ENCODE data around the gene CHPF.

CHPF gene

GRCh38 chr2:219515874-219516629, 27.6 kb downstream of the CHPF start:
- in situ Hi-C loops (cut with MboI; ENCODE audit: low sequenced_read_pairs), result no loop called here

GRCh38 chr2:219514836-219515235, 28.8 kb downstream of the CHPF start:
- in situ Hi-C loops (cut with MboI; ENCODE audit: low sequenced_read_pairs), result no loop called here

DNA sequence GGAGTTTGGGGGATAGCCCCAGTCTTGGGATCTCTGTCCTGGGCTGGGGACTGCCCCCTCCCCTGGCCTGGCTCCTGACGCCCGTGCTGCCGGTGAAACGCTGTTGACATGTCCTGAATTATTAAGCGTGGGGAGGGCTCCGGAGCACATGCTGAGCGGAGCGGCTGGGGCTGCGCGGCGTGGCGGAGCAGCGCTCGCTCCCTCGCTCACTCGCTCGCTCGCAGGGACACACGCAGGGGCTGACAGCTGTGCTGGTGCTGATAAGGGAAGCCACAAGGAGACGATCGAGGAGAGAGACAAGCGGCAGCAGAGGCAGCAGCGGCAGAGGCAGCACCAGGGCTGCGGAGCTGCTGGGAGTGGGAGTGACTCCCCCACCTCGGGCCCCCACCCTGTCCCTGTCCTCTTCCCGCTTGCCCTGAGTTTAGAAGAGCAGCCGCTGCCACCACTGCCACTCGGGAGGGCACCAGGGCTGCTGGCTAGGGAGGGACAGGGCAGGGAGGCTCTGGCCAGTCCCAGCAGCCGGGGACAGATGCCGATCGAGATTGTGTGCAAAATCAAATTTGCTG, 29.3 kb downstream of the CHPF start, which contains the start of gene ASIC4:
Gene ASIC4 (plus strand): TSS at position 287 of the 566 bp plus-strand sequence. CDS start 243 bp downstream, at position 530.
- in situ Hi-C loops (cut with MboI; ENCODE audit: low sequenced_read_pairs), result no loop called here

DNA sequence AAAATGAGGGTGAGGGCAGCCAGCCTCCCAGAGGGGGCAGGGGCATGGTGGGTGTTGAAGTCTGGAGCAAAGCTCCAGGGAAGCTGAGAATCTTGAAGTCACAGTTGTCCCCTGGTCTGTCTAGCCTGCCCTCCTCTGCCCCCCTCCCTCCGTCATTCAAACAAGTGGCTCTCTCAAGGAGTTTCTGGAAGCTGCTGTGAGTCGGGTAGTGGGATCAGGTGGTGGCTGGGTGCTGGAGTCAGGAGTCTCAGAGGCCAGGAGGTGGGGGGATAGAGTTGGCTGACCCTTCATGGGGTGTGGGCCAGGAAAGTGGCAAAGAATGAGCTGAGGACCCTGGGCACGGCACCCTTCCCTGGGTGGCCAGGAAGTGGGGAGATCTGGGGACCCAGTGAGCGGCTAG, 29.8 kb downstream of the CHPF start:
- in situ Hi-C loops (cut with MboI; ENCODE audit: low sequenced_read_pairs), result no loop called here

GRCh38 chr2:219512524-219513216, 30.9 kb downstream of the CHPF start:
- in situ Hi-C loops (cut with MboI; ENCODE audit: low sequenced_read_pairs), result no loop called here

- in situ Hi-C loops (cut with MboI; ENCODE audit: low sequenced_read_pairs), result no loop called here
These were observed 31.9 kb downstream of the CHPF start for GRCh38 chr2:219511547-219512325.

DNA sequence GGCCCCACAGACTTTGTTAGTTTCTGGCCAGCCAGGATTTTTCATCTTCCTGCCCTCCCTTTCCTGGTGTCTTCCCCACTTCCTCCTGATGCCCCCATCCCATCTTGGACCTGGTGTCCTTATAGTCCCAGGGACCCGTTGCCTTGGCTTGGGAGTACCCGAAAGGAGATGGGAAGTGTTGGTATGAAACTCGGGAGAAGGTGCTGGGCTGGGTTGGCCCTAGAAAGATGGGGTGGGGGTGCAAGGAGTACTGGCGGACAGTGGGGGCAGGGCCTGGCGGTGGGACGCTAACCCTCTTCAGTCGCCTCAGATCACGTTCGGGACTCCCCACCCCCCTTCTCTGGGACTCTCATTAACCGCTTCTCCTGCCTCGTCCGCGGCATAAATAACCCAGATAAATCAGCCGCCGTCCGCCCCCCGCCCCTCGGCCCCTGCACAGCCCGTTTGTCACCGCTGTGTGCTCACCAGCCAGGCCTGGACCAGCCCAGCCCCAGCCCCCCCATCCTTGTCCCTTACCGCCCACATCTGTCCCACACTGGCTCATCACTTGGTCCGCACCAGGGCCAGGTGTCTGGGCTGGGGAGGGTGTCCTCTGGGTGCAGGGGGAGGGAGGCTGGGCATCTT, 33.0 kb downstream of the CHPF start:
- in situ Hi-C loops (cut with MboI; ENCODE audit: low sequenced_read_pairs), result no loop called here

DNA sequence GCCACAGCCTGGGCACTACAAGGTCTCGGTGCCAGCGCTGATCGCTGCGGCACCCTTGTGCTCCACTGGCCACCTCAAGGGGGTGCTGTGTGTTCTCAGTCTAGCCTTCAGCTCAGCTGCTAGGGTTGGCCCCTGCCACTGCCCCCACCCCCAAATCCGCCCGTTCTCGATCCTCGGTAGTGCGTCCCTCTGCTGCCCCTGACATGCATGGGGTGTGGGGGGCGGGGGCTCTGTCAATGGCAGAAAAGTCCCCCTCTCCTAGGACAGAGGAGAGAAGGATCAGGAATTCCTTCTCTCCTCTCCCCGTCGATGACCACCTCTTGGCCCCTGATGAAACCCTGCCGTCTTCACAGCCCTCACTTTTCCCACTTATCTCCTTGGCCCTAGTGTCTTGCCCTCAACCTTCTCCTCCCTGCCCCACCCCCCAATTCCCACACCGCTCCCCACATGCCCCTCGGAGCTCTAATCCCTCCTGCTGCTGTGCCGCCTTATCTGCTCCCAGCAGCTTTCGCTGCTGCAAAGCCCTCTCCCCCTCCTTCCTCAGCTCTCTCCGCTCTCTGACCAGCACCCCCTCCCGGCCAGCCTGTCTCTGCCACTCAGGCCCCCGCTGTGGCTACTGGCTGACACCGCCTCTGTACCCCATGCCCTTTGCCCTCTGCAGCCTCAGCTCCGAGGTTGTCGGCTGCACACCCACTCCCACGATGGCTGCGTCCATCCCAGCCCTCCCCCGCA, 33.7 kb downstream of the CHPF start:
- in situ Hi-C loops (cut with MboI; ENCODE audit: low sequenced_read_pairs), result no loop called here

- in situ Hi-C loops (cut with MboI; ENCODE audit: low sequenced_read_pairs), result no loop called here
These were observed 34.4 kb downstream of the CHPF start for GRCh38 chr2:219508971-219509779.

- in situ Hi-C loops (cut with MboI; ENCODE audit: low sequenced_read_pairs), result no loop called here
These were observed 35.2 kb downstream of the CHPF start for GRCh38 chr2:219508444-219508734.

DNA sequence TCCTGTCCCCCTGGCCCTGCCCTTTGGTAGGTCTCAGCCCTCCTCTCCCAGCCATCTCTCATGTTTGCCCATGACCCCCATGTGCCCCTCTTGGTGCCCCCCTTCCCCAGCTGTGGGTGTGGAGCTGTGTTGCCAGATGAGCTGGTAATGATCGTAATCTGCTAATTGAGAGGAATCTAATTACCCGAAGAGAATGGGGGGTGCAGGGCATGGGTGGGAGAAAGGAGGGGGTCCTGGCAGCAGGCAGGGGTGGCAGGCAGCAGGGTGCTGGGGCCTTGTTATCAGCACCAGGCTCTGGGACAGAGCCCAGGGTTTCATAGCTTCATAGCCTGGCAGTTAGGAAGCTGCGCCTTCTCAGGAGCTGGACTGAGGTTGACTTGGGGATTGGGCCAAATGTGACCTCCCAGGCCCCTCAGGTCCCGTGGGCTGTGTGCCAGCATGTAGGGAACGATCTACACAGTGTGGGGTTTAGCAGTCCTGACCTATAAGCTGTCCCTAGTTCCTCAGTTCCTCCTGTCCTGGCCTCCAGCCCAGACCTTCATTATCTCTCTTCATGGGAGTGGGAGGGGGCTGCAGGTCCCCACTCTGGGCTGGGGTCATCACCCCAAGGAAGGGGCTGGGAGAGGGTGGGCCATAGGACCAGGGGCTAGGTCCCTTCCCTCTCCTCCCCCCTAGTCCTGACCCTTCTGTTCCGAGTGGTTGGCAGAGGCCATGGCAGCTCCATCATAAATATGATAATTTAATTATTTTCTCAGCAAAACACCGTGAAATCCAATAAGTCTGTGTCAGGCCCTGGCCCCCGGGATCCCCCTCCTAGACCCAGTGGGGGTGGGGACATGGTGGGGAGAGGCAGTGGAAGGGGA, 35.8 kb downstream of the CHPF start:
- in situ Hi-C loops (cut with MboI; ENCODE audit: low sequenced_read_pairs), result no loop called here

DNA sequence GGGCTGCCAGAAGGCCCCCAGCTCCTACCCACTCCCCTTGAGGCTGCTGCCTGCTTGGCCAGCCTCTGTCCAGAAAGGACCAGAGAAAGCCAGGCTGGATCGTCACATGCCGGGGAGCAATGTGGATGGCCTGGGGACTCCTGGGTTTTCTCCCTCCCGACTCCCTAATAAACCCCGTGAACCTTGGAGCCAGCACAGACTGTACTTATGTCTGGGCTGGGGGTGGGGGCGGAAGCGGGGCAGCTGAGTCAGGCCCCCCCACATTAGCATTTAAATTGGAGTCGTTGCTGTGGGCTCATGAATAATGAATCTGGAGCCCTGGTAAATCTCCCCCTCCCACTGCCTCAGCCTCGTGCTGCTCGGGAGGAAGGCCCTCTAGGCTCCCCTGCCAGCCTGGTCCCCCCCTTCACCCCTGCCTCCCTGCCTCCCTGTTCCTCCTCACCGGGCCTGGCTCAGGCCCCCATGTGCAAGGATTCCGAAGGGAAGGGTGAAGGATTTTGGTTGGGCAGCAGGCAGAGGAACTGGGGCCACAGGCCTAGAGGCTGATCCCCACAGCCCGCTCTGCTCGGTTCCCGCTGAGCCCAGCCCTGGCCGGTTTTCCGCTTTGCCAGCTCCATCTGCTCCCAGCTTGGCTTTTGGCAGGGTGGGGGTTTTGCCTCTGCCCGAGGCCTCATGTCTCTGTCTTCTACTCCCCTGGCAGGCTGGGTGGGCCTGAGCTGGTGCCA, 36.6 kb downstream of the CHPF start:
- in situ Hi-C loops (cut with MboI; ENCODE audit: low sequenced_read_pairs), result no loop called here

- in situ Hi-C loops (cut with MboI; ENCODE audit: low sequenced_read_pairs), result no loop called here
These were observed 37.3 kb downstream of the CHPF start for GRCh38 chr2:219506153-219506801.

DNA sequence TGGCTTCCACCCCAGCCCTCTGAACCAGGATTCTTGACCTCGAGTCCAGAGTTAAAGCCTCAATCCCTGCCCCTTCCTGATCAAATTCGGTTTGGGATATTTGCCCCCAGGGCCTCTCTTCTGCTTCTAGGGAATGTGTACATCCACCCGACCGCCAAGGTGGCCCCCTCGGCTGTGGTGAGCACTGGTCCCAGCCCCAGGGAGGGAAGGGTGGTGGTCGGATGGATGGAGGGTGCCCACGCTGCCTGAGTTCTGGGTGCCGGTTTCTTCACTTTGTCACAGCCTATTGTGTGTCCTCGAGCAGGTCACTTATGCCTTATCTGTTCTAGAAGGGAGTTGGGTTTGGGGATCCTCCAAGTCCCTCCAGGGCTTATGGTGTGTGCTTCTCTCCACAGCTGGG, 38.0 kb downstream of the CHPF start:
- in situ Hi-C loops (cut with MboI; ENCODE audit: low sequenced_read_pairs), result no loop called here

DNA sequence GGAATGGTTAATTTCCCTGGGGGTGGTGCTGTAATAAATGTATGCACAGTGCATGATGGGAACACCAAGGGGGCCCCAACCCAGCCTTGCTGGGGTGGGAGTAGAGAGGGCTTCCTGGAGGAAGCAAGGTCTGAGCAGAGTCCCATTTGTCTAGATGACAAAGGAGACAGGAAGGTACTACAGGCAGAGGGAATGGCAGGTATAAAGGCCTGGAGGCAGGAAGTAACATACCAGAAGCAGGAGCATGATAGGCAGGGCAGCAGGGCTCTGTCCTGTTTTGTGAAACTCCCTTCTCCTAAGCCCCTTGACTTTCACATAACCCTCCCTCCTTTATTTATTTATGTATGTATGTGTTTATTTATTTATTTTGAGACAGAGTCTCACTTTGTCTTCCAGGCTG, 41.0 kb downstream of the CHPF start:
- in situ Hi-C loops (cut with MboI; ENCODE audit: low sequenced_read_pairs), result no loop called here

DNA sequence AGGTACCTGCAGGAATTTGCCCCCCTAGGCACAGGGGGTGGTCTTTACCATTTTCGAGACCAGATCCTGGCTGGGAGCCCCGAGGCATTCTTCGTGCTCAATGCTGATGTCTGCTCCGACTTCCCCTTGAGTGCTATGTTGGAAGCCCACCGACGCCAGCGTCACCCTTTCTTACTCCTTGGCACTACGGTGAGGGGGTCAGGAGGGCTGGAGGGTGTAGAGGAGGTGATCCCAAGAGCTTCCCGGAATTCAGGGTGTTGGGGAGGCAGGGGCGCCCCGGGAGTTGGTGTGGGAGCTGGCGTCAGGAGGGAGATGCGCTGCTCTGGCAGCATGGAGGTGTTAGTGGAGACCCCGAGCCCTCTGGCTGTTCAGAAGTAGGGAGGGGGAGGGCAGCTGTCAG, 41.8 kb downstream of the CHPF start:
- in situ Hi-C loops (cut with MboI; ENCODE audit: low sequenced_read_pairs), result no loop called here

DNA sequence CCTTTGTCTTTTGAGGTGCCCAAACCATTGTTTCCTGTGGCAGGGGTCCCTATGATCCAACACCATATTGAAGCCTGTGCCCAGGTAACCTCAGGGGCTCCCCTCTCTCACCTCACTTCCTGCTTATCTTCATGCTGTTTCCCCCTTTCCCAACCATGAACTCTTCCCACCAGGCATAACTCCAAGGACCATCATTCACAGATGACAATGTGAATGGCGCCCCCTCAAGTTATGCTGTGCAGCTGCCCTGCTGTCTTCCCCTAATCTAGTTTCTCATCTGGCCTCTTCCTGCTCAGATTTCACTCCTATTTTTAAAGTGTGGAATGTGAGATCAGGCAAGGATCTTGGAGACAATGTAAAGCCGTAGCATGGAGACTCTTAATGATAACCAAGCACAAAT, 43.5 kb downstream of the CHPF start:
- in situ Hi-C loops (cut with MboI; ENCODE audit: low sequenced_read_pairs), result no loop called here

- in situ Hi-C loops (cut with MboI; ENCODE audit: low sequenced_read_pairs), result no loop called here
These were observed 44.1 kb downstream of the CHPF start for GRCh38 chr2:219499555-219499954.
